Stimulated activated CD4-positive, alpha-beta T cell treated with anti-CD3 and anti-CD28 coated beads, Interleukin-1b, Interleukin-23, amount 100 ng/mL, for 4 hours (primary cell): ENCODE measurements around the gene ALDH1A1.

ENCODE experiments used
- DNase-seq, 2 donors: peaks; one replicate each; pipeline ENCODE4 v3.0.0-alpha.2; 2020; ENCODE audit warnings: low read depth in 2 of 2

The ALDH1A1 gene

GRCh38 chr9:72917892-72918509 lies 34.9 kb downstream of the ALDH1A1 start:
- DNase-seq, result no peak

GRCh38 chr9:72915659-72916058 lies 37.2 kb downstream of the ALDH1A1 start:
- DNase-seq, result no peak

- DNase-seq, result no peak
Observed at GRCh38 chr9:72914750-72915149, 38.1 kb downstream of the ALDH1A1 start.

GRCh38 chr9:72913382-72914009 lies 39.4 kb downstream of the ALDH1A1 start:
- no peak for DNase-seq

- no peak for DNase-seq
Observed at GRCh38 chr9:72912476-72913381, 40.1 kb downstream of the ALDH1A1 start.

GRCh38 chr9:72911816-72912215 lies 41.0 kb downstream of the ALDH1A1 start:
- no peak for DNase-seq

GRCh38 chr9:72911247-72911775 lies 41.5 kb downstream of the ALDH1A1 start:
- no peak for DNase-seq

- no peak for DNase-seq
Observed at GRCh38 chr9:72909428-72909827, 43.4 kb downstream of the ALDH1A1 start.

- DNase-seq, result no peak
Observed at GRCh38 chr9:72907421-72907820, 45.4 kb downstream of the ALDH1A1 start.

GRCh38 chr9:72906810-72907209 lies 46.0 kb downstream of the ALDH1A1 start:
- no peak for DNase-seq

- DNase-seq, result no peak
Observed at GRCh38 chr9:72905514-72906480, 47.1 kb downstream of the ALDH1A1 start.

- DNase-seq, result no peak
Observed at GRCh38 chr9:72904267-72905093, 48.4 kb downstream of the ALDH1A1 start.

GRCh38 chr9:72903103-72903502 lies 49.8 kb downstream of the ALDH1A1 start:
- no peak for DNase-seq

- no peak for DNase-seq
Observed at GRCh38 chr9:72902268-72902667, 50.6 kb downstream of the ALDH1A1 start.

GRCh38 chr9:72899734-72900477 lies 52.9 kb downstream of the ALDH1A1 start:
- DNase-seq, result no peak

GRCh38 chr9:72898784-72899733 lies 53.8 kb downstream of the ALDH1A1 start:
- no peak for DNase-seq

- DNase-seq, result no peak
Observed at GRCh38 chr9:72898360-72898759, 54.5 kb downstream of the ALDH1A1 start.

- no peak for DNase-seq
Observed at GRCh38 chr9:72897069-72897649, 55.7 kb downstream of the ALDH1A1 start.
